Lower leg skin (tissue), 3 donors: ENCODE measurements around the gene MITF.

Source experiments
- CTCF ChIP-seq, 3 donors: fragments of 450-650 bp; IDR thresholded peaks; one replicate each; pipeline ENCODE4 v1.5.1; 2016; ENCODE audit warnings: antibody characterized with exemption in 3 of 3, mild to moderate bottlenecking in 3 of 3, moderate library complexity in 2 of 3
- POLR2A ChIP-seq, 2 donors: fragments of 450-650 bp; IDR thresholded peaks; one replicate each; pipeline ENCODE4 v1.6.1; 2016 to 2017; ENCODE audit warnings: antibody characterized with exemption in 2 of 2, mild to moderate bottlenecking in 1 of 2, moderate library complexity in 1 of 2

GRCh38 chr3:69871868-69872267 is 132.6 kb downstream of the MITF start:
- TF ChIP-seq CTCF (IDR thresholded peaks at IDR 0.05) (no peak), POLR2A (IDR thresholded peaks at IDR 0.05) (no peak)
